ENCODE results near the gene AP1B1.

DNA sequence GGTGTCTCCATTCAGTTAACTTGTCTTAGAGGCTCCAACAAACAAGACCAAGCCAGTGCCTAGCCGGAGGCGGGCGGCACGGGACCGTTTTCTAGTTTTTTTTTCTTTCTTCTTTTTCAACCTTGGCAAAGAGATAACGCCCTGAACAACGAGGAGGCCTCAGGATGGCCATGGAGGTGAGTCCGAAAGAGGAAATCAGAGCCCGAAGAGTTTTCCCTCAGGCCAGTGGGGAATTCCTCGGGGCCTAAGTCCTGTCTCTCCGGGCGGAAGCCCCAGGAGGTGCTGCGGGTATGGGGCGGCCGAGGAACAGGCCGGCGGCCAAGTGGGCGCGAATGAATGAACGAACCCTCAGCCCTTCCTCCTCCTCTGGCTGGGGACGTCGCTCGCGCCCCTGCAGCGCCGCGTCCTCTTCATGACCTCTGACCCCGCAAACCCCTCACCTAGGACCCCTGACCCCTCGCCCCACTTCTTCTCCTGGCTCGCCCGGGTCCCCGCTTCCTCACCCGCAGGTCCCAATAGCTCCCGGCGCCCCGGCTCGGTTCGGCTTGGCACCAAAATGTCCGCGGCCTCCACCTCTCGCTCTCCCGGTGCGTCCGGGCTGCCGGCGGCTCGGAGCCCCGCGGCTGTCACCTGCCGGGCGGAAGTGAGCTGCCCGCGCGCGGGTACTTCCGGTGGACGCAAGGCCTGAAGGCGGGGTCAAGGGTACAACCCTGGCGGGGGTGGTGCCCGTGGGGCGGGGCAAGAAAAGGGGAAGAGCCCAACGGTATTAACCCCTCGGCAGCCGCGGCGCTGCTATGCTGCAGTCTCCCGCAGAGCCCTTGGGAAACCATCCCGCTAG, at the start of gene AP1B1:
- TF ChIP-seq, protein P1, sequence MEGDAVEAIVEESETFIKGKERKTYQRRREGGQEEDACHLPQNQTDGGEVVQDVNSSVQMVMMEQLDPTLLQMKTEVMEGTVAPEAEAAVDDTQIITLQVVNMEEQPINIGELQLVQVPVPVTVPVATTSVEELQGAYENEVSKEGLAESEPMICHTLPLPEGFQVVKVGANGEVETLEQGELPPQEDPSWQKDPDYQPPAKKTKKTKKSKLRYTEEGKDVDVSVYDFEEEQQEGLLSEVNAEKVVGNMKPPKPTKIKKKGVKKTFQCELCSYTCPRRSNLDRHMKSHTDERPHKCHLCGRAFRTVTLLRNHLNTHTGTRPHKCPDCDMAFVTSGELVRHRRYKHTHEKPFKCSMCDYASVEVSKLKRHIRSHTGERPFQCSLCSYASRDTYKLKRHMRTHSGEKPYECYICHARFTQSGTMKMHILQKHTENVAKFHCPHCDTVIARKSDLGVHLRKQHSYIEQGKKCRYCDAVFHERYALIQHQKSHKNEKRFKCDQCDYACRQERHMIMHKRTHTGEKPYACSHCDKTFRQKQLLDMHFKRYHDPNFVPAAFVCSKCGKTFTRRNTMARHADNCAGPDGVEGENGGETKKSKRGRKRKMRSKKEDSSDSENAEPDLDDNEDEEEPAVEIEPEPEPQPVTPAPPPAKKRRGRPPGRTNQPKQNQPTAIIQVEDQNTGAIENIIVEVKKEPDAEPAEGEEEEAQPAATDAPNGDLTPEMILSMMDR (IDR thresholded peaks at IDR 0.05), result peak in 2 of 4 experiments; percentile 16 to 19
- peak; percentile 88 for TF ChIP-seq POLR2AphosphoS5 (IDR thresholded peaks at IDR 0.05)
- peak; percentile 62 for TF ChIP-seq POLR2A (IDR thresholded peaks at IDR 0.05)
